ENCODE results near the gene OR4D9. TPM values are rescaled to one million over a fixed set of nuclear protein-coding genes. Genes with fewer than 3 reads are reported as not detected.
A peak's percentile ranks its signal among the peaks of the same experiment; 100 is the strongest.

OR4D9 gene
- total RNA-seq, 4 donors from 2014 or later = not detected

DNA sequence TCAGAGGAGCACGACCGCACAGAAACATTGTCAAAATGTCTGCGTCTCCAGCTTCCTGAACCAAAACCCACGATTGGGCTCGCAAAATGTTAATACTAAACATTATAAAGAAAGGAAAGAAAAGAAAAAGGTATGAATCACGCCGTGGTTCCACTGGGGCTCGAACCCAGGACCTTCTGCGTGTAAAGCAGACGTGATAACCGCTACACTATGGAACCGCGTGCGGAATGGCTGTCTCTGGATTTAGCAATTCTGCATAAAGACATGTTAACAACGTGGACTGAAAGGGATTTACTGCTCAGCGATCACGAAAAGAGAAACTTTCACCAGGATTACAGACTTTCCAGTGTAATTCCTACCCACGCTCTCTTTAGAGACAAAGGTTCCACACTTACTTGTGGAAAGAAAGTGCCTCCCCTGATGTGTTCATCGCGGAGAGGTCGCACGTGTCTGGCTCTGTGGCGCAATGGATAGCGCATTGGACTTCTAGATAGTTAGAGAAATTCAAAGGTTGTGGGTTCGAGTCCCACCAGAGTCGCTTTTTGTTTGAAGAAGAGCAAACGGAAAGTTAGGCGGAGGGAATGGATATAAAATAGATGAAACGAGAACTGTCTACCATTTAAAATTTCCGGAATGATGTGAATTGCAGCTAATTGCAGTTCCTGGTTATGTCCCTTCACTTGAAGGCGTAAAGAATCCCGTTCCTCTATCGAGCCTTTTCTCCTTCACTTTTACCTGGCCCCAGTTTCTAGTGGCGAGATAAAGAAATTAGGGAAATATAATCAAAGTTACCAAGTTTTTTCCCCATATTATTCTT is 39.7 kb downstream of the OR4D9 start:
- peak overlapping the region; percentile 87 to 90 (median 89) for H3K27ac ChIP-seq
- no peaks in the 10 kb centered on the region for H3K27me3 ChIP-seq
- intact Hi-C loops (cut with DNase I) = loop anchor here (10.0 kb wide), 2 partner anchors 64 to 114 kb away; partner anchors contain the start of genes OSBP and PATL1
- WGBS, 2 donors = 1% methylated on average over 34 of the region's 34 CpGs
- no peaks in the 10 kb centered on the region for H3K9me3 ChIP-seq
- DNase-seq = peak; percentile 75 to 76
- no peaks in the 10 kb centered on the region for H3K36me3 ChIP-seq
- H3K4me3 ChIP-seq (replicated peaks in 1 of 3) = peak overlapping the region in 2 of 3 donors; percentile 34 to 69
- TF ChIP-seq, protein P1, sequence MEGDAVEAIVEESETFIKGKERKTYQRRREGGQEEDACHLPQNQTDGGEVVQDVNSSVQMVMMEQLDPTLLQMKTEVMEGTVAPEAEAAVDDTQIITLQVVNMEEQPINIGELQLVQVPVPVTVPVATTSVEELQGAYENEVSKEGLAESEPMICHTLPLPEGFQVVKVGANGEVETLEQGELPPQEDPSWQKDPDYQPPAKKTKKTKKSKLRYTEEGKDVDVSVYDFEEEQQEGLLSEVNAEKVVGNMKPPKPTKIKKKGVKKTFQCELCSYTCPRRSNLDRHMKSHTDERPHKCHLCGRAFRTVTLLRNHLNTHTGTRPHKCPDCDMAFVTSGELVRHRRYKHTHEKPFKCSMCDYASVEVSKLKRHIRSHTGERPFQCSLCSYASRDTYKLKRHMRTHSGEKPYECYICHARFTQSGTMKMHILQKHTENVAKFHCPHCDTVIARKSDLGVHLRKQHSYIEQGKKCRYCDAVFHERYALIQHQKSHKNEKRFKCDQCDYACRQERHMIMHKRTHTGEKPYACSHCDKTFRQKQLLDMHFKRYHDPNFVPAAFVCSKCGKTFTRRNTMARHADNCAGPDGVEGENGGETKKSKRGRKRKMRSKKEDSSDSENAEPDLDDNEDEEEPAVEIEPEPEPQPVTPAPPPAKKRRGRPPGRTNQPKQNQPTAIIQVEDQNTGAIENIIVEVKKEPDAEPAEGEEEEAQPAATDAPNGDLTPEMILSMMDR (IDR thresholded peaks at IDR 0.05) = no peak
- no peak for TF ChIP-seq POLR2A (IDR thresholded peaks at IDR 0.05)
- H3K4me1 ChIP-seq = peaks cover 0 to 10% of the 10 kb centered on the region in 2 donors

DNA sequence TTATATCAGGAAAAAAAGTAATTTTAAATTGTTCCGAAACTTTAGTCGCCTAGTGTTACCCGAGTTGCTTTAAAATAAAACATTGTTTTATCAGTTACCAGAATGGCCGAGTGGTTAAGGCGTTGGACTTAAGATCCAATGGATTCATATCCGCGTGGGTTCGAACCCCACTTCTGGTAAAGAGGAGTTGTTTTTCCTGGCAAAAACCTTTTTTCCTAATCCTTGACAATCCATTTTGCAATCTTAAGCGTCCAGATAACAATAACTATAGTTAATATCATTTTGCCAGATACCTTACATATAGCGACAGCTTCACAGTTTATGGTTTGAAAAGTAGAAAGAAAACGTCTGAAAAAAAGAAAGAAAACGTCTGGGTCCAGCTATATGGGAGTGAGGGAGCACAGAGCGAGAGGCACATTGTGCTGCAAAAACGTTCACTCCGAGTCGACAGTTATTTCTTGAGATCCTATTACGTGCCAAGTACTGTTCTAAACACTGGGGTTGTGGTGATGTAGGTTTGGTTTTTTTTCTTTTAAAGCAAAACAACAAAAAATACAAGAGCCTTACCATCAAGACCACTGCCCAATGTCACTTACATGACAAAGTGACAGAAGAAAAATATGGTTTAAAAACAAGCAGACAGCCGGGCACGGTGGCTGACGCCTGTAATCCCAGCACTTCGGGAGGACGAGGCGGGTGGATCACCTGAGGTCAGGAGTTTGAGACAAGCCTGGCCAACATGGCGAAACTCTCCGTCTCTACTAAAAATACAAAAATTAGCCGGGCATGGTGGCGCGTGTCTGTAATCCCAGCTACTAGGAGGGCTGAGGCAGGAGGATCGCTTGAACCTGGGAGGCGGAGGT is 40.6 kb downstream of the OR4D9 start:
- peak overlapping the region in 2 of 3 donors; percentile 34 to 69 for H3K4me3 ChIP-seq (replicated peaks in 1 of 3)
- H3K27me3 ChIP-seq = no peaks in the 10 kb centered on the region
- no peak for TF ChIP-seq POLR2A (IDR thresholded peaks at IDR 0.05)
- TF ChIP-seq, protein P1 (IDR thresholded peaks at IDR 0.05) = no peak
- H3K36me3 ChIP-seq = no peaks in the 10 kb centered on the region
- 10 to 14% methylated on average over 30 of the region's 30 CpGs for WGBS, 2 donors
- peak overlapping the region; percentile 87 to 90 (median 89) for H3K27ac ChIP-seq
- intact Hi-C loops (cut with DNase I) = loop anchor here (10.0 kb wide), 2 partner anchors 63 to 113 kb away; partner anchors contain the start of genes OSBP and PATL1
- peak in 1 of 2 donors; percentile 56 for DNase-seq
- H3K4me1 ChIP-seq = peaks cover 0 to 10% of the 10 kb centered on the region in 2 donors
- no peaks in the 10 kb centered on the region for H3K9me3 ChIP-seq

DNA sequence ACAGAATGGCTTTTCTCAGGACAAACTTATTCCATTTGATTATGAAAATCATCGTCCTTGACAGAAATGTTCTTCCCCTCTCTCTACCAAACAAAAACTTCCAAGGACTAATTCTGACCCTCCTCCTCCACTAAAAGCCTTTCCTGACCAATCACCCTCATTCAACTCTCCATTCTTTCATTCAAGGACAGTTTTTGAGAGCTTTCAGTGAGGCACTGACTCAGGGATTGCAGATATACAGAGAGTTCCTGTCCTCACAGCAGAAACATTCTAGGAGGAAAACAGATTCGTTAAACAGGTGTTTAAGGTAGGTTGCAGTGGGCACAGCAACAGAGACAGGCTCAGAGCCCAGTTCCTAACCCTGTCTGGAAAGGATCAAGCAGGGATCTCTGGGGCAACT is 41.5 kb downstream of the OR4D9 start:
- Histone ChIP-seq H3K36me3 (no peaks in the 10 kb centered on the region), H3K4me1 (peaks cover 0 to 10% of the 10 kb centered on the region in 2 donors), H3K27me3 (no peaks in the 10 kb centered on the region), H3K9me3 (no peaks in the 10 kb centered on the region), H3K27ac (peak overlapping the region; percentile 34 to 87 (median 42)), H3K4me3 (replicated peaks in 1 of 3) (no peak overlapping the region)
- DNase-seq = no peak
- 34 to 43% methylated on average over 2 of the region's 2 CpGs for WGBS, 2 donors
- no peak for TF ChIP-seq POLR2A (IDR thresholded peaks at IDR 0.05)
- TF ChIP-seq, protein P1 (IDR thresholded peaks at IDR 0.05) = no peak
- intact Hi-C loops (cut with DNase I) = loop anchor here (10.0 kb wide), 2 partner anchors 62 to 112 kb away; partner anchors contain the start of genes OSBP and PATL1

DNA sequence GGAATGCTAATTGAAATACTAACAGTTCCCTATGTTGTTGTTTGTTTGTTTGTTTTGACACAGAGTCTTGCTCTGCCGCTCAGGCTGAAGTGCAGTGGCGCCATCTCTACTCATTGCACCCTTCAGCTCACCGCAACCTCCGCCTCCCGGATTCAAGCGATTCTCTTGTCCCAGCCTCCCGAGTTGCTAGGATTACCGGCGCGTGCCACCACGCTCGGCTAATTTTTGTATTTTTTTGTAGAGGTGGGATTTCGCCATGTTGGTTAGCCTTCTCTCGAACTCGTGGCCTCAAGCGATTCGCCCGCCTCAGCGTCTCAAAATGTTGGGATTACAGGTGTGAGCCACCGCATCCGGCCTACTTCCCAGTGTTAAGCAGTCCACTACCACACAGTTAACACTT is 42.0 kb downstream of the OR4D9 start:
- Histone ChIP-seq H3K4me3 (replicated peaks in 1 of 3) (no peak overlapping the region), H3K4me1 (peaks cover 0 to 10% of the 10 kb centered on the region in 2 donors), H3K9me3 (no peaks in the 10 kb centered on the region), H3K27ac (peak overlapping the region in 2 of 3 donors; percentile 34 to 87), H3K36me3 (no peaks in the 10 kb centered on the region), H3K27me3 (no peaks in the 10 kb centered on the region)
- no peak for TF ChIP-seq POLR2A (IDR thresholded peaks at IDR 0.05)
- TF ChIP-seq, protein P1 (IDR thresholded peaks at IDR 0.05) = no peak
- intact Hi-C loops (cut with DNase I) = loop anchor here (10.0 kb wide), 2 partner anchors 61 to 111 kb away; partner anchors contain the start of genes OSBP and PATL1
- no peak for DNase-seq
- 95 to 96% methylated on average over 21 of the region's 21 CpGs for WGBS, 2 donors
